HL-60/S4 treated with retinoic acid at 250 ng/mL for 4 days and 3 days (cell line): ENCODE measurements around the gene ABO.
"Not testable (repeated sequence)": the region's sequence is repeated elsewhere in the genome, so short reads cannot be mapped to it uniquely, and the experiment has no call there.

Experiments used
- in situ Hi-C: fragments of 300-500 bp; cut with MboI; formaldehyde crosslinking; loops from 2 replicates; pipeline ENCODE4 v1.7.0; 2022; ENCODE audit warnings: low sequenced_read_pairs

The ABO gene

GRCh38 chr9:133264235-133264764 lies 10.7 kb downstream of the ABO start:
- in situ Hi-C loops = no loop called here

GRCh38 chr9:133263557-133263956 lies 11.4 kb downstream of the ABO start:
- in situ Hi-C loops = no loop called here

GRCh38 chr9:133262226-133262625 lies 12.8 kb downstream of the ABO start:
- in situ Hi-C loops = no loop called here

GRCh38 chr9:133261753-133262120 lies 13.3 kb downstream of the ABO start:
- in situ Hi-C loops = no loop called here

GRCh38 chr9:133261103-133261752 lies 13.8 kb downstream of the ABO start:
- in situ Hi-C loops = no loop called here

GRCh38 chr9:133260334-133261102 lies 14.5 kb downstream of the ABO start:
- in situ Hi-C loops = no loop called here

- in situ Hi-C loops = no loop called here
Measured at GRCh38 chr9:133258061-133259015, 16.7 kb downstream of the ABO start.

- in situ Hi-C loops = no loop called here
Measured at GRCh38 chr9:133257465-133257956, 17.5 kb downstream of the ABO start.

GRCh38 chr9:133256686-133257091 lies 18.3 kb downstream of the ABO start:
- in situ Hi-C loops = no loop called here

- in situ Hi-C loops = no loop called here
Measured at GRCh38 chr9:133256136-133256461, 18.9 kb downstream of the ABO start.

GRCh38 chr9:133255371-133256135 lies 19.4 kb downstream of the ABO start:
- in situ Hi-C loops = no loop called here

- in situ Hi-C loops = no loop called here
Measured at GRCh38 chr9:133254471-133254870, 20.5 kb downstream of the ABO start.

GRCh38 chr9:133253268-133253667 lies 21.7 kb downstream of the ABO start:
- in situ Hi-C loops = no loop called here

GRCh38 chr9:133252301-133253020 lies 22.5 kb downstream of the ABO start:
- in situ Hi-C loops = no loop called here

- in situ Hi-C loops = no loop called here
Measured at GRCh38 chr9:133251773-133252172, 23.2 kb downstream of the ABO start.

GRCh38 chr9:133251221-133251620 lies 23.8 kb downstream of the ABO start:
- in situ Hi-C loops = not testable (repeated sequence)

GRCh38 chr9:133250741-133251170 lies 24.2 kb downstream of the ABO start:
- in situ Hi-C loops = no loop called here

GRCh38 chr9:133249337-133249736 lies 25.7 kb downstream of the ABO start:
- in situ Hi-C loops = no loop called here

- in situ Hi-C loops = no loop called here
Measured at GRCh38 chr9:133248726-133249295, 26.2 kb downstream of the ABO start.
